ENCODE measurements around the gene DCC. TPM values are rescaled to one million over a fixed set of nuclear protein-coding genes. Genes with fewer than 3 reads are reported as not detected.

The DCC gene
- total RNA-seq, 1 donor from 2014 or later = 0.06 TPM

DNA sequence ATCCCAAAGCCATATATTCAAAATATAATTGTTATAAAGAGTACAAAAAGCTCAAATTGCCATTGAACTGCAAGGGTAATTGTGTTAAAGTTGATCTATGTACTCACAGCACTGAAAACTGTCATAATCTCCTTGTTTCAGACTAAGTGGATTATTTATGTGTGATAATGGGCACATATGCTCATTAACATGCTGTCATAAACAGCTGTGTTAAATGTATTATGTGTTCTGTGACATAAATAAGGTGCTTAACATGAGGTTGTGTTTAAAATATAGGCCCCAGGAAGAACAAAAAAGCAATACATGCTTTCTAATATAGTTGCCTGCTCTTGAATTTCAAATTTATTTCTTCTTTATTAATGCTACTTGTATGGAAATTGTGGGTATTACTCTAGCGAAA is 409.5 kb downstream of the DCC start:
- no peak for DNase-seq (ENCODE audit: extremely low read depth, low read depth, low spot score)

DNA sequence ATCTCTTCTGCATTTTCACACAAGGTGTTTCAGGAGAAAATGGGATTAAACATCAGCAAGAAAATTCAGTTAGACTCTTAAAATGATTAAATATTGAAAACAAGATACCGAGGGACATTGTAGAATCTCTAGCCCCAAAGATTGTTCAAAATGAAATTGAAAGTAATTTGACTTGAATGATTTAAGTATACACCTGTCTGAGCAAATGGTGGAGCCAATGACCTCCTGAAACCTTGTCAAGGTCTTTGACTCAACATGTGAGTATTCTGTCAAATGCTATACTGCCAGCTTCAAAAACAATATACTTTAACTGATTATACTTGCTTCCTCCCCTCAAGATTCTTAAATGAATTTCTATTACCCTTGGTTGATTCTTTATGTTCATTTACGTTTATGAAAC is 411.0 kb downstream of the DCC start:
- DNase-seq (ENCODE audit: extremely low read depth, low read depth, low spot score) = no peak

DNA sequence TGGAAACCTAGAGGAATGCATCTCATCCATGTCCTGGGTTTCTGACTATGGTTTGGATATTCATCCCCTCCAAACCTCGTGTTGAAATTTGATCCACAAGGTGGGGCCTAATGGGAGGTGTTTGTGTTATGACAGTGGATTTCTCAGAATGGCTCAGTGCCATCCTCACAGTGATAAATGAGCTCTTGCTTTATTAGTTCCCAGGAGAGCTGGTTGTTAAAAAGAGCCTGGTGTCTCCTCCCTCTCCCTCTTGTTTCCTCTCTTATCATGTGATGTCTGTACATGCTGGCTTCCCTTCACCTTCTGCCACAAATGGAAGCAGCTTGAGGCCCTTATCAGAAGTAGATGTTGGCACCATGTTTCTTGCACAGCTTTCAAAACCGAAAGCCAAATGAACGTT is 424.3 kb downstream of the DCC start:
- no peak for DNase-seq (ENCODE audit: extremely low read depth, low read depth, low spot score)

DNA sequence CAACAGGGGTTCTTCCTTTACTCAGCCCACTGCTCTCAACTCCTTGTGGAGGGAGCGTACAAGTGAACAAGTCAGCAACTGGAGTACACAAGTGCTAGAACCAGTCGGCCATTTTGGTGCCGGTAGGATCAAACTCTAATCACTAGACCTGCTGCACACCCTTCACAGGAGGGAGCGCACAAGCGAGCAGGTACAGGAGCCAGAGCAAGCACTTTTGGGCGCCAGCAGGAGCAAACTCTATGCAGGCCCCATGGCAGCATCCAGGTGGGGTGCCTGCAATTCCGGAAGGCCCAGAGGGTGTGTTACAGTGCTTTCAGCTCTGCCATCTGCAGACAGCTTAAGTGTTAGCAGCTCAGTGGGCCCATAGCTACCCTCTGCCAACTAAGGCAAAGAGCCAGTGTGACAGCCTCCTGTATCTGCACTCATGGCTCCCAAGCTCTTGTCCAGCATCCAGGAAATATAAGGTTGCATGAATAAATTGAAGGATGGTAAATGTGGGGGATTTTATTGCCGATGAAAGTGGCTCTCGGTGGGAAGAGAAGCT is 426.1 kb downstream of the DCC start:
- no peak for DNase-seq (ENCODE audit: extremely low read depth, low read depth, low spot score)

DNA sequence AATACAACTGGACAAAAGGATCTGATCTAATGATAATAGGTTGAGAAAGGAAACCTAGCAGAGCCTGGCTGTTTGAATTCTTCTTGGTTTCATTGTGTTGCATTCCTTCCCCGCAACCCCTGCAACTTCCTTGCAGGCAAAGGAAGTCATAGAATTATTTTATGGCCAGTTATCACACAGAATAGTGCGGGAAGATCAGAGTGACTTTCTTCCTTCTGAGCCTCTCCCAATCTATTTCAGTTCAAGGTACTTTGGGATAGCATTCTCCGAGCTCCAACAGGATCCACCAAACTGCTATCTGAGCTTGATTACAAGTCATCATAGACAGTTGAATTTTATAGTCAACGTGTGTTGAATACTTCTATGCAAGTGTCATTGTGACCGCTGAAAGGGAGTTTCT is 441.1 kb downstream of the DCC start:
- DNase-seq (ENCODE audit: extremely low read depth, low read depth, low spot score) = no peak

DNA sequence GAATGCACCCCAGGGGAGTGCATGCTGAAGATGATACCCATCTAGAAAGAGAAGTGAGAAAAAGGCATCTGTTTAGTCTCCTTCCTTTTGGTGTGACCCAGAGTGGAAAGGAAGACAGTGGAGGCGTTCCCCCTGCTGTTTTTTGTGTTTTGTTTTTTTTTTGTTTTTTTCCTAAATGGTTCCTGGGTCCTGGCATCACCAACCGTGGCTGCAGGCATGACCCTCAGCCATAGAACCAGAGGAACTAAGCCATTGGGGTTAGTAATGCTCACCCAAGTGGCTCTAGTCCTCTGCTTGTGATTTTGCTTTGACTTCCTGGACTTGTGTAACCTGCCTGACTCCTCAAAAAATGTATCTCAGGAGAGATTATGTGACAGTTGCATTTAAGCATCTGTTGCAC is 451.3 kb downstream of the DCC start:
- no peak for DNase-seq (ENCODE audit: extremely low read depth, low read depth, low spot score)

DNA sequence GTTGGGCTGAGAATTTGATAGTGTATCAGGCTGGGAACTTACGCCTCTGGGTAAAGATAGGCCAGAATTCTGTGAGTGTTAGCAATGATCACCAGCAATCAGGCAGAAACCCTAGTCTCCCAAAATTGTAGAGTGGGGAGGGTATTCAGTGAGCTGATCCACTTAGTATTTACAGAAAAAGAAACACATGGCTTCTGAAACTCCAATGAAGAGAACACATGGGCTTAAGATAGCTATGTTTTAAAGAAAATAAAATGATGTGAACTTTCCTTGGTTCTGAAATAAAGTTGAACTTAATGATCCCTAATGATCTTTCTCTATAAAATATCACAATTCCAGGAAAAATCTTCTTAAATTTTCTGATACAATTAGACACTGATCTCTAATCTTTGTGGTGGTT is 472.8 kb downstream of the DCC start:
- no peak for DNase-seq (ENCODE audit: extremely low read depth, low read depth, low spot score)

DNA sequence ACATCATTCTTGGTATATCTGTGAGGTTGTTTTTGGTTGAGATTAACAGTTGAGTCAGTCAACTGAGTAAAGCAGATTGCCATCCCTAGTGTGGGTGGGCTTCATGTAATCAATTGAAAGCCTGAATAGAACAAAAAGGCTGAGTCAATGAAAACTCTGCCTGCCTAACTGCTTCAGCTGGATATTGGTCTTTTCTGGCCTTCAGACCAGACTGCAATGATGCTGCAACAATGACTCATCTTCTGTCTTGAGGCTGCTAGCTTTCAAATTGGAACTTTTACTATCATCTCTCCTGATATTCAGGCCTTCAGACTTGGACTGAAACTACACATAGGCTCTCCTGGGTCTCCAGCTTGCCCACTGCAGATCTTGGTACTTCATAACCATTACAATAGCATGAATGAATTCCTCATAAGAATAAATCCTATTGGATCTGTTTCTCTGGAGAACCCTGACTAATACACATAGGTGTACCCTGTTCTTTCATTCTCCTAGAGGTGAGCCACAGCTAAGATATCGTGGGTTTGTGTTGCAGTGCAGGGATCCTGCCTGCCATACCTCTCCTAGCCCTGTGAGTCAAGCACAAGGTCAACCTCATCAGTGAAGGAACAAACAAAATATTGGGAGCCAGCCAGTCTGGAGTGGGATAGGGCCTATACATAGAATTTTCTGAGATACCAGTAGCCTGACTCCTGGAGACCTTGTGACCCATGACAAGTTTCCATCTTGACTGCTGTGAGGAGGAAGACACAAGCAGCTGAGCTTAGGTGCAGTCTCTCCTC is 473.8 kb downstream of the DCC start:
- DNase-seq (ENCODE audit: extremely low read depth, low read depth, low spot score) = no peak

DNA sequence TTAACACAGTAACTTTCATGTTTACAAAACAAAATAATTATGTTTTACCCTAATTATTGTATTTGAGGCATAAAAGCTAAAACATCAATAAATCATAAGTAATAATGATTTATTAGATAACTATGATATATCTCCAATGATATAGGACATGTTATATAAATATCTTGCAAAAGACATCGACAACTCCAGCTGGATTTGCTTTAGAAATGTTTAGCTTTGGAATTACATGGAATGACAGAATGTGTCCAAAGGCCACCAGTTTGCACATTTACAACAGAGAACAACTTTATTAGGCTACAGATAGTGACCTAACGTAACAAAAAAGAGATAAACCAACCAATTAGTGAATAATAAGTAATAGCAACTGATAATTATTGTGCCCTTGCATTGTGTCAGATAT is 475.7 kb downstream of the DCC start:
- no peak for DNase-seq (ENCODE audit: extremely low read depth, low read depth, low spot score)

DNA sequence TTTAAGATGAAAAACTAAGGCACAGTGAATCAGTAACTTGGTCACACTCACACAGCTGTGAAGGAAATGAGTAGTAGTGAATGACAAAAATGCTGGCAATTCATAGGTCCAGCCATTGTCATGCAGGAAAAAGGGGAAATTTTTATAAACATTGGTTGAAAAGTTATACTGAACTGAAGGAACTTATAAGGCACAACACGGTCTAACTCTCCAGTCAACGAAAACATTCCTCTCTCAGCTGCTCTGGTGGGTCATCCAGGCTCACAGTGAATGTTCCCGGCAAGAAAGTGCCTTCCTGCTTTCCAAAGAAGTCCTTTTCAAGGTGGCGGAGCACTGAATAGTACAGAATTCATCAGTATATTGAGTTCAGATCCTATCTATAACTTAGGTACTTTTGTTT is 476.1 kb downstream of the DCC start:
- no peak for DNase-seq (ENCODE audit: extremely low read depth, low read depth, low spot score)

DNA sequence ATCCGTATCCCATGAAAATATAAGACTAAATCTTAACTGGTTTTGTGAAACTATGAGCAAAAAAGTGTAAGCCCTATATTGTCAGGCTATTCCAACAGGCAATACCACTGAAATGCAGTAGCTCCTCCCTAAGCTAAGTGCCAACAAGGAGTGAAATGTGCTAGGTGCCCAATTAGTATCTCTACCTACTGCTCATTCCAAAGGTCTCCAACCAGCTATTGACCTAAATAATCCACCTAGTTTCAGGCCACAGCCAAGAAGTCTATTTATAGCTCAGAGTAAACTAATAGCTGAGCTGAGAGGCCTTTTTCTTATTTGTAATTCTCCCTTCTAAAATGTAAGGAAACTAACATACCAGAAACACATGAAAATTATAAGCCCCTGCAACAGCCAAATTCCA is 482.2 kb downstream of the DCC start:
- DNase-seq (ENCODE audit: extremely low read depth, low read depth, low spot score) = no peak

DNA sequence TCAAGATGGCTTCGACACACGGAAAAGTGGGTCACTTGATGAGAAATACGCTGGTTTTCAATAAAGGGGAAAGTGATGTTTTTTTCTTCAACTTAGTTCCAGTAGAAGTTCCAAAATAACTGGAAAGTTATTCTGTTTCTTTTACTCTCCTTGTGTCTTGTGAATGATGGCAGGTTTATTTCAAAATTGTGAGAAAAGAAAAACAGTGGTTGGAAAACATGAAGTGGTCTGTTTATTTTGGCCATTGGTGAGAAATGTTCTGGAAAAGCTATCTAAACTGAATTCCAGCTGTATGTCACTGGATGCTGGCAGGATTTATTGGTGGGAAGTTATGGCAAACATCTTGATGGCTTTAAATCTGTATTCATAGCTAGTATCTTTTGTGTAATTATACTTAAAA is 484.1 kb downstream of the DCC start:
- no peak for DNase-seq (ENCODE audit: extremely low read depth, low read depth, low spot score)

DNA sequence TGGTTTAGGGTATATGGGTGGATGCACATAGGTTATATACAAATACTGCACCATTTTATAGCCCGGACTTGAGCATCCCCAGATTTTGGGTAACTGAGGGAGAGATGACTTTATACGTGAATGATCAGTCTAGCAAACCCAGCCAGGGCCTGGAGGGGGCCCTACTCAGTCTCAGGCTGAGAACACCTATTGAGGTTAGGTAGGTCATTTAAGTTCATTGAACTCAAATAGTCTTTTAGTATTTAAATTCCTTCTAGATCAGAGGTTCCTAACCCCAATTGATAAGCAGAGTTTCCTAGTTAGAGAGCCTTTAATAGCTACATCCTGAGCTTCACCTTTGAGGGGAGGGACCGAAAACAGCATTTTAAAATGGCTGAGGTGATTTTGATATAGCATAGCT is 487.0 kb downstream of the DCC start:
- DNase-seq (ENCODE audit: extremely low read depth, low read depth, low spot score) = no peak

DNA sequence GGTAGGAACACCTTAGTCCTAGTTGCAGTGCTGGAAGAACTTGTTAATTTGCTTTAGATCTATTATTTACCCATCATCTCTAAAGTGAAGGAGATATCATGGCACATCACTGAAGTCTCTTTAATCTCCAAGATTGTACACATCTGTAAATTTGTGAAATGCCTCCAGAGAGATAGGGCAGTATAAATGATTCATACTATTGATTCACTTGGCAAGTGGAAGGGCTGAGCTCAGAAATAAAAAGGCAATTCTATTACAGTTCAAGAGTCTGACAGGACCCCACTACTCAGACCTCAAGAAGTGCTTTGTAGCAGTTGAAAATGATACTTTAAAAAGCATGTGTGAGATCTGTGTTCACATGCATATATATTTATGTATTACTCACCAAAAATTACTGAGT is 489.3 kb downstream of the DCC start:
- no peak for DNase-seq (ENCODE audit: extremely low read depth, low read depth, low spot score)

DNA sequence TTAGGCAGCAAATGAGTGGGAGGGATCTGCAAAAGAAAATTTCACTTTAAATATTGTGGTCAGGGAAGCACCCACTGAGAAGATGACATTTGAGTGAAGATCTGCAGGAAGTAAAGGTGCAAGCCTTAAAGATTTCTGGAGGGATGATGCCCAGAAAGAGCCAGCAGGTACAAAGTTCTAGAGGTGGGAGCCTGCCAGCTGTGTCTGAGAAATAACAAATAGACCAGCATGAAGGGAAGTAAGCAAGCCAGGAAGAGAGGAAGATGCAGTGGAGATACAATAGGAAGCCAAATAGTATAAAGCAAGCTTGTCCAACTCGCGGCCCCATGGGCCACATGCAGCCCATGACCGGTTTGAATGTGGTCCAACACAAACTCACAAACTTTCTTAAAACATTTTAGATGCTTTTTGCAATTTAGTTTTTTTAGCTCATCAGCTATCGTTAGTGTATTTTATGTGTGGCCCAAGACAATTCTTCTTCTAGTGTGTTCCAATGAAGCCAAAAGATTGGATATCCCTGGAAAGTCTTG is 489.9 kb downstream of the DCC start:
- DNase-seq (ENCODE audit: extremely low read depth, low read depth, low spot score) = no peak

DNA sequence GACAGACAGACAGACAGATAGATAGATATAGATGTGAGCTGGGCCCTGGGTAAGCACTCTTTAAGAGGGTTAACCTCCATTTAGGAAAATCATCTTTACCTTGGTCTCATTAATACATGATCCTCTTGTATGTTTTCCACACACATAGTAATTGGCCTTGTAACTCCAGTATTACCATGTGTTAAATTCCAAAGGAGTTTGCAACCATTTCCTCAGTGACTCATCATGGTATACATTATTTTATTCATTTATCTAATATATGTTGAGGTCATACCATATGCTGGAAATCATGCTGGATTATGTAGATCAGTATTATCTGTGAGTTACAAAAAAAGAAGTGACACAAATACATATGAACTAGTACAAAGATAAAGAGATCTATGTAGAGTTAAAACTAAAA is 504.3 kb downstream of the DCC start:
- DNase-seq (ENCODE audit: extremely low read depth, low read depth, low spot score) = no peak

DNA sequence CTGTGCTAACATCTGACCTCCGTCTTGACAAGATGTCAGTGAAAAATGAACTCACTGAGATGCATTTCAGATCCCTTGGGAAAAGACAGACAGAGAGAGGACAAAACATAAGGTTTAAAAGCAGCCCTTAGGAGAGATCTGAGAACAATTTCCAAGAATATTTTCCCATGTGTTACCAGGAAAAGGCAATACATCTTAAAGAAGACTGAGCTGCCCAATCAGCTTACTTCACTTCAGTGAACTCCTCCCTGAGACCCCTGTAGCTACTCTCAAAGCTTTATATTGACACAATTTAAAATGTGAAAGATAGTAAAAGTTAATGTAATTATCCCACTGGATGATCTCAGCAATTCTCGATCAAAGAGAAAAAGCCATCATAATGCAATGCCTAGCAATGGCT is 505.0 kb downstream of the DCC start:
- DNase-seq (ENCODE audit: extremely low read depth, low read depth, low spot score) = no peak

DNA sequence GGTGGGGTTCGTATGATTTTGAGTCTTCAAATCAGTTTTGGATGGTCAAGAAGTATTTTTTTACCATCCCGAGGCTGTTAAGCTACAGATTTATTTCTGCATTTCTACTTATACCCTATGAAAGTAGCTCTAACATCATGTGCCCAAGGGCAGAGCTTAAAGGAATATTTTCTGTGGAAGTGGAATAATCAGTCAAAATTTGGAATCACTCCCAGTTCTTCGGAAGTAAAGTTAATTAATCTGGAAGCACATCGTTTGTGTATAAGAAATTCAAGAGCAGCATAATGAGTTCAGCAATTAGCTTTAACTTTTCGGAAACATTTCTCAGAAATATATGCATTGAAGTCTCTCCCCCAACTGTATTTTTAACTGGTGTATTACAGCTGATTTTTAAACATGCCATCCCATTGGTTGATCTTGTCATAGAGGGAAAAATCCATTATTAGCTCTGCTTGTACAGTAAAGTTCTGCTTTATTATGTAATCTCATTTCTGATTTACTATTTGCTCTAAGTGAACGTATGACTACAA is 510.1 kb downstream of the DCC start:
- no peak for DNase-seq (ENCODE audit: extremely low read depth, low read depth, low spot score)

DNA sequence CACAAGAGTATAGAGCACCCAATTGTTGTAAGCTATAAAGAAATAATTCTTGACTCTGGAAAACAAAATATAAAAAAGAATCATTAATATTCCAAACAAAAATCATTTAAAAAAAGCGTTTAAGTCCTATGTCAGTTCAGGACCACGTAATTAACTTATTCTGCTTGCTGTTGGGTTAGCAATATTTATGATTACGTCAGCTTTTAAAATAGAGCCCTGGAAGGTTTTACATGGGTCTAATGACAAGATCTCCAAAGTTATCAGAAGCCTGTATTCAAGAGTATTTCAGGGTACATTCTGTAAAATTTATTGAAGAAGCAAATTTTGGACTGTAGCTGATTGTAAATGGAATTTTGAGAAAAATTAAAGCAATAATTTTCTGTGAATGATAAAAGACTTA is 521.6 kb downstream of the DCC start:
- no peak for DNase-seq (ENCODE audit: extremely low read depth, low read depth, low spot score)

DNA sequence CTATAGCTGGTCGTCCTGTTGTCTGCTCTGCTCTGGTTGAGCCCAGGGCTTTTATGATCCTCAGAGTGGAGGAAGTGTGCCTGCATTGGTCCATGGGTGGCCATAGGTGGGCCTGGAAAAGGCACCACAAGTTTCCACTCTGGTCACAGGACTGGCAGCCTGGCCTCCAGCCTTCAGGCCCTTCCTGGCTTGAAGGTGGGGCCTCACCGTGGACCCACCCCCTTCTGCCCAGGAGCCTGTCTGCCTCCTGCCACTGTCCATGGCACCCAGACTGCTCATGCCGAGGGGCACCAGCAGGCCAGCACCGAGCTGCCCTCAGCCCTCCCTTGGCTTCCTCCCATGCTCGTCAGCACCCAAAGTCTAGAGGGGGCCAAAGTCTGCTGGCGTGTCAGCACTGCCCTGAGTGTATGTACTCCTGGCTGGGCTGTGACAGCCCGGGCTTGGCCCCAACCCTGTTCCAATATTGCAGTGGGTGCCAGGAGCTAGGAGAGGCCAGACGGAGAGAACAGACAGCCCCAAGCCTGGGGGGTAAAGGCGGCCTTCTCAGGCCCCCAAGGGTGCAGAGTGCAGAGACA is 529.4 kb downstream of the DCC start:
- no peak for DNase-seq (ENCODE audit: extremely low read depth, low read depth, low spot score)

DNA sequence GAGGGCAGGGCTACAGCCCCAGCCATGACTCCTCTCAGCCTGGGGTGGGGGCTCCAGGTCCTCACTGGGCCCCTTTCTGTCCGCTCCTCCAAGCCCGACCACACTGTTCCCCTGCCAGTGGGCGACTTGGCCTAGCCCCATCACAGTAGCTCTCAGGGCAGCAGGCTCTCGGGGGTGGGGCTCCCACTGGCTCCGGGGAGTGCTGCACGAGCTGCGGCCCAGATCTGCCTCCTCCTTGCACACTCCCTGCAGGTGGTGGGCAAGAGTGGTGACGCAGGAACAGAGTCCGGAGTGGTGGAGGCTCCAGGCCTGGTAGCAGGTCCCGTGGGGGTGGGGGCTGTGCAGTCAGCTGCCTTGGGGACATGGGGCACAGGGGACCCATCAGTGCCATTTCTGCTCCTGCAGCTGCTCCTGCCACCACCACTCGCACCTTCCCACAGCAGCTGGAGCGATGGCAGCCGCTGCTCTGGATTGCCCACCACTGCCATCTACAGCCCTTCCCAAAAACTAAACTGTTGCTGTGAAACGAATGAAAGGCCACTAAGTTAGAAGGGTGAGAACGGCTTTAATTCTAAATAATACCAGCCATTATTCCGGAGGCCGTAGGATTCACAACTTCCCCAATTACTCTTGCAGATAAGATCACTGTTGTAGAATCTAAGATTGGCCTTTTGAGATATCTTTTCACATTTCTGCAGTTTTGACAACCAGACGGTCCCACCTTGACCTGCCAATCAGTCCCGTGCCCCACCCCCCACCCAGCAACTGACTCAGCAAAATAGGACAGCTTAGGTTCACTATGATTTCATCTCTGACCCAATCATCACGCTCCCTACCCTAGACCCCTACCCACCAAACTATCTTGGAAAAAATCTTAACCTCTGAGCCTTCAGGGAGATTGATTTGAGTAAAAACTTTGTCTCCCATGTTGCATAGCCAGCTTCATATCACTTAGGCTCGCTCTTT is 530.2 kb downstream of the DCC start:
- no peak for DNase-seq (ENCODE audit: extremely low read depth, low read depth, low spot score)

Data from glomerular endothelial cell (primary cell).